Pons (tissue), 1 donor: ENCODE measurements around the gene RBM12.

Experiments used
- DNase-seq: peaks from one replicate; pipeline ENCODE4 v3.0.0-alpha.2; 2016; ENCODE audit warnings: low spot score

Gene RBM12

DNA sequence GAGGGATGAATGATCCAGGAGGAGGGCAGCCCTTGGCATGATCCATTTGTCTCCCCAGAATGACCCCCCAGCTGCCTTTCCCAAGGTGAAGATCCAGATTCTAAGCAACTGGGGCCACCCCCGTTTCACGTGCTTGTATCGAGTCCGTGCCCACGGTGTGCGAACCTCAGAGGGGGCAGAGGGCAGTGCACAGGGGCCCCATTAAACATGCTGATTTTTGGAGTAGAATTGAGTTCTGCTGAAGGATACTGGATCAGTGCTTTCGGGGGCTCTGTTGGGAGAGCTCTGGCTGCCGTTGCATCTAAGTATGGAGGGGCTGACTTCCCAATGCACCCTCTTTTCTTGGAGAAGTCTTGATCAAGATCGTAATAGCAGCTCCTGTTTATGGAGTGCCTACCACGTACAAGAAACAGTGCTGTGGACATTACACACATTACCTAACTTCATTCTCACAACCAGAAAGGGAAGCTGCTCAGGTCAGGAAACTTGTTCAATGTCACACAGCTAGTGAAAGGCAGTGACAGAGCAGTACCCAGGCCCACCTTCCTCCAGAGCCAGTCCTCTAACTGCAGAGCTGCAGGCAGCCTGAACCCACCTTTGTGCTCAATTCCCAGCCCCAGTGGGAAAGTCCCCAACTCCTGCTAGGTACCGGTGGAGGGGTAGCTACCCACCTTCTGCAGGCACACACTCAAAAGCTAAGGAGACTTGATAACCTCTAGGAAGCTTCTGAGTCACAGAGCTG, 43.7 kb downstream of the RBM12 start:
- DNase-seq = no peak

DNA sequence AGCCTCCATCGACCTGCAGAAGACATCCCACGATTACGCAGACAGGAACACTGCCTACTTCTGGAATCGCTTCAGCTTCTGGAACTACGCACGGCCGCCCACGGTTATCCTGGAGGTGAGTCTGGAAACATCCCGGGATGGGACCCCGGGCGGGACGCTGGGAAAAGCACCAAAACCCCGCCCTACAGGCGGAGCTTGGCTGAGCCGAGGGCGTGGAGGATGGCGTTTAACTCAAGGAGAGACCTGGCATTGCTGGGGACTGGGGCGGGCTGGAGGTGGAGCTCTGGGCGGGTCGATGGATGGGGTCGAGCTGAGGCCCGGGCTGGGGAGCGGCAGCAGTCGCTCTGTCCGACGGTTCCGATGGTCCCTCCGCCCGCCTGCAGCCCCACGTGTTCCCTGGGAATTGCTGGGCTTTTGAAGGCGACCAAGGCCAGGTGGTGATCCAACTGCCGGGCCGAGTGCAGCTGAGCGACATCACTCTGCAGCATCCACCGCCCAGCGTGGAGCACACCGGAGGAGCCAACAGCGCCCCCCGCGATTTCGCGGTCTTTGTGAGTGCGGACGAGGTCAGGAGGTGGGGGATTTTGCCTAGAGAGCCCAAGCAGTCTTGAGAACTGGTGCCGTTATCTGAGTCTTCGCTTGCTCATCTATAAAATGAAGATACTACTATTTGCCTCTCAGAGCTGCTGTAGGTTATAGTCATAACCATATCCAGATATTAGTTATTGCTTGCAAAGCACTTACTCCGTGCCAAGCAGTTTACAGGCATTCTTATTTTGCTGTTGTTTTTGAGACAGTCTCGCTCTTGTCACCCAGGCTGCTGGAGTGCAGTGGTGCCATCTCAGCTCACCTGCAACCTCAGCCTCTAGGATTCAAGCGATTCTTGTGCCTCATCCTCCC, 45.3 kb downstream of the RBM12 start:
- DNase-seq = peak; percentile 39

DNA sequence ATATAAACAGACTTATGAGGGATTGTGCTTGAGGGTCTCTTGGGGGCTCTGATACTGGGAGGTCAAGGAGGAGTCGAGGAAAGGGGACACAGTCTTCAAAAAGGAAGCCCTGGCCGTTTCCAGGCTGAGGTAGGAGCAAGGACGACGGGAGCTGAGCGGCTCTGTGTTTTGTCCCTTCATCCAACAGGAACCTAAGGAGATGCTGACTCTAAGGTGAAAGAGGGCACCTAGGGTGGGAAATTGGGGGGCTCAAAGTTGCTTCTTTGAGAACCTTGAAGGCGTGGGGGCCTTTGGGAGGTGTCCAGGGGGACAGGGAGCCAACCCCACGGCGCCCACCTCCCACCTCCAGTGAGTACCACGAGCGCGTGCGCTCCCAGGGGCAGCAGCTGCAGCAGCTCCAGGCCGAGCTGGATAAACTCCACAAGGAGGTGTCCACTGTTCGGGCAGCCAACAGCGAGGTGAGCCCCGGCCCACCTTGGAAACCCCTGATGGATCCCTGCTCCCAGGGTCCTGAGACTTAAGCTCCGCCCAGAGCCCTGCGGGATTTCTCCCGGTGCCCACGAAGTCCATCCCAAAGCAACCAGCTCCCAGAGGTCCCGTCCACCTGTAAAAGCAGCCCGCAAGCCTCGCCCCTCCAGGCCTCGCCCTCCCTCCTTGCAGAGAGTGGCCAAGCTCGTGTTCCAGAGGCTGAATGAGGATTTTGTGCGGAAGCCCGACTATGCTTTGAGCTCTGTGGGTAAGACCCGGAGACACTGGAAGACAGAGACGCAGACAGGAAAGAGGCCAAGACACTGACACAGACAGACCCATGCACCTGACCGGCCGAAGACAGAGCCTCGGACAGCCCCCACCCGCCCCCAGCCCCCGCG, 46.2 kb downstream of the RBM12 start:
- DNase-seq = no peak

DNA sequence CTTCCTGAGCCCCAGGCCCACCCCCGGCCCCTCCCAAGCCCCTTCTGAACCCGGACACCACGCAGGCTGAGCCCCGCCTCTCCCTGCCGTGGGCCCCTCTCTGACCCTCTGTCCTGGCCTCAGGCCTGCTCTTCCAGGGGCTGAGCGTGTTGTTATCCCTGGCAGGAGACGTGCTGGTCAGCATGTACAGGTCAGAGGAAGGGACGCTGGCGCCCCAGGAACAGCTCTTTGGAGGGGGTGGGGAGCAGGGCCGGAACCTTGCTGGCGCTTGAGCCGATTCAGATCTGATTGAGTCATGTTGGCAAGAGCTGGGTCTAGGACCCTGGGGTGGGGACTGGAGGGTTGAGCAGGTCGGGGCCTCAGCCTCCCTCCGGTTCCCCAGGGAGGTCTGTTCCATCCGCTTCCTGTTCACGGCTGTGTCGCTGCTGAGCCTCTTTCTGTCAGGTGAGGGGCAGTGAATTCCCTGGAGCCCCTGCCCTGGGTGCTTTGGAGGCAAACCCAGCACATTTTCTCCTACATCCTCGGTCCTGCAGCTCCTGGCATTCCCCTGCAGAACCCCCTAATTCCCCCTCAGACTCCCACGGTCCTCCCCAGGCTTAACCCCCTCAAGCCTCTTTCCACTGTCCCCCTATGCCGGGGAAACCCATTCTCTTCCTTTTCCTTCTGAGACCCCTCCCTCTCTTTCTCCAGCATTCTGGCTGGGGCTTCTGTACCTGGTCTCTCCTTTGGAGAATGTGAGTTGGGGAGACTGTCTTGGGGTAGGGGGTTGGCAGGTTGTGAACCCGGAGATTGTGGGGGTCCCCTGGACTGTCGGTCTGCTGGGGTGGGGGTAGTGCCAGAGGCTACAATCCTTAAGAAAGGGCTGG, 47.1 kb downstream of the RBM12 start:
- no peak for DNase-seq

DNA sequence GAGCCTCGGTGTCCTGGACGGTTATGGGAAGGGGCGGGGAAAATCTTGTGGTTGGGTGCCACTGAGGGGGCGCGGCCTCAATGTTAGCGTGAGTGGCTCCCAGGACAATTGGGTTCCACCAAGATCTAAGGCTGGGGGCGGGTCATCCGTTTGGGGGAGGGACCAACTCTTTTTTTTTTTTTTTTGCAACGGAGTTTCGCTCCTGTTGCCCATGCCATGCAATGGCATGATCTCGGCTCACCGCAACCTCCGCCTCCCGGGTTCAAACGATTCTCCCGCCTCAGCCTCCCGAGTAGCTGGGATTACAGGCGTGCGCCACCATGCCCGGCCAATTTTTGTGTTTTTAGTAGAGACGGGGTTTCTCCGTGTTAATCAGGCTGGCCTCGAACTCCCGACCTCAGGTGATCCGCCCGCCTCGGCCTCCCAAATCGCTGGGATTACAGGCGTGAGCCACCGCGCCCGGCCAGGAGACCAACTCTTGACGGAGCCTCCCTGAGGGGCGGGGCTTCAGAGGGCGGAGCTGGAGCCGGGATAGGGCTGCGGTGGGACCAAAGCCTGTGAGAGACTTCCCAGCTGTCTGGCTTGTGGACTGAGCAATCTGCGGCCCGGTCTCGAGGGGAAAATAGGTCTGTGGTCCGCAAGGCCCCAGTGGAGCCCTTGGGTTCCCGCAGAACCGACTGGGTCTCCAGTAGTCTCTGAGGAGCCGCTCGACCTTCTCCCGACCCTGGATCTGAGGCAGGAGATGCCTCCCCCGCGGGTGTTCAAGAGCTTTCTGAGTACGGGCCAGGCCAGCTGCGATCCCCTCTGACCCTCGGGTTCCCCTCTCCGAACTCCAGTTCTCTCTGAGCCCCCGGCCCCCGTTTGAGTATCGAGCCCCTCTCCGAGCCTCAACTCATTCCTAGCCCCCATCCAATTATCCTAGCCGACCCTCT, 48.0 kb downstream of the RBM12 start:
- DNase-seq = peak; percentile 53

DNA sequence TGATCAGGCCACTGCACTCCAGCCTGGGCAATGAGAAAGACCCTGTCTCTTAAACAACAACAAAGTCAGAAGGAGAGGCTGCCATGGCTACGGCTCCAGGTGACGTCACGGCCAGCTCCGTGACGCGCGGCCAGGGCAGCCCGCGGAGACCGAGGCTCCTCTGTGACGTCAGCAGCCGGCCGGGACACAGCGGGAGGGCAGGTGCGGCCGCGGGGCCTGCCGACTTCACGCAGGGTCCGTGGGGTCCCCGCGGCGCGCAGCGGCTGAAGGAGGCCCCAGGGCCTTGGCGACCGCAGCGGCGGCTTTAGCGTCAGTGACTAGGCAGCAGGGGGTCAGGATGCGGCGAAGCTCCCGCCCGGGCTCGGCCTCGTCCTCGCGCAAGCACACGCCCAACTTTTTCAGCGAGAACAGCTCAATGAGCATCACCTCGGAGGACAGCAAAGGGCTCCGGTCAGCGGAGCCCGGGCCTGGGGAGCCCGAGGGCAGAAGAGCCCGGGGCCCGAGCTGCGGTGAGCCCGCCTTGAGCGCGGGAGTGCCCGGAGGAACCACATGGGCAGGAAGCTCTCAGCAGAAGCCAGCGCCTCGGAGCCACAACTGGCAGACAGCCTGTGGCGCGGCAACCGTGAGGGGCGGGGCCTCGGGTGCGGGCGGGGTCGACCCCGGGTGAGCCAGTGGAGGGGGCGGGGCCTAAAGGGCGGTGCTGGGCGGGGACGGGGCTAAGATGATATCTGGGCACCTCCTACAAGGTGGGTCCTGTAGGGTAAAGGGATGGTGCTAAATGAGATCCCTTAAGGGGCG, 48.8 kb downstream of the RBM12 start, which contains the start of gene SPAG4:
Gene SPAG4, plus strand, starts transcription at position 163 of the 798 bp plus-strand sequence. Its CDS starts 175 bp downstream, at position 338.
- DNase-seq = peak; percentile 97

DNA sequence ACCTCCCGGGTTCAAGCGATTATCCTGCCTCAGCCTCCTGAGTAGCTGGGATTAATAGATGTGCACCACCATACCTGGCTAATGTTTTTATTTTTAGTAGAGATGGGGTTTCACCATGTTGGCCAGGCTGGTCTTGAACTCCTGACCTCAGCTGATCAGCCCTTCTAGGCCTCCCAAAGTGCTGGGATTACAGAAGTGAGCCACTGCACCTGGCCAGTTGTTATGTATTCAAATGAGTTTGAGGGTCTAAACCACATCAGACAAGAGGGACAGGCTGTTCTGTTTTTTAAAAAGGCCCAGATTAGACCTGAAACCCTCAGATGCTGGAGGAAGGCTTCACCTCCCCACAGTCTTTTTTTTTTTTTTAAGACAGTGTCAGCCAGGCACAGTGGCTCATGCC, 53.2 kb downstream of the RBM12 start:
- no peak for DNase-seq

DNA sequence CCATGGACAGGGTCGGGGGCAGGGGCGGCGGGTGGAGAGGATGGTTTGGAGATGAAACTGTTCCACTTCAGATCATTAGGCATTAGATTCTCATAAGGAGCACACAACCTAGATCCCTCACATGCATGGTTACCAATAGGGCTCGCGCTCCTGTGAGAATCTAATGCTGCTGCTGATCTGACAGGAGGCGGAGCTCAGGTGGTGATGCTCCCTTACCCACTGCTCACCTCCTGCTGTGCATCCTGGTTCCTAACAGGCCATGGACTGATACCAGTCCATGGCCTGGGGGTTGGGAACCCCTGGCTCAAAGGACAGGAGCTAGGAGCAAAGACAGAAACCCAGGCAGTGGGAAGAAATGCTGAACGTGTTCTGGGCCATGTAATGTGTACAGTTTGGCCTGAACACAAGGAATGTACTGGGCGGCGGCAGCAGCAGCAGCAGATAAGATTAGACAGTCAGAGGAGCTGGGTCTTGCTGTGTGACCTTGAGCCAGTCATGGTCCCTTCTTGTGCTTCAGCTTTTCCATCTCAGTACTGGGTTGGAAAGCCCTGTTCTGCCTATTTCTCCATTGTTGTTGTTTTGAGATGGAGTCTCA, 53.8 kb downstream of the RBM12 start:
- no peak for DNase-seq

DNA sequence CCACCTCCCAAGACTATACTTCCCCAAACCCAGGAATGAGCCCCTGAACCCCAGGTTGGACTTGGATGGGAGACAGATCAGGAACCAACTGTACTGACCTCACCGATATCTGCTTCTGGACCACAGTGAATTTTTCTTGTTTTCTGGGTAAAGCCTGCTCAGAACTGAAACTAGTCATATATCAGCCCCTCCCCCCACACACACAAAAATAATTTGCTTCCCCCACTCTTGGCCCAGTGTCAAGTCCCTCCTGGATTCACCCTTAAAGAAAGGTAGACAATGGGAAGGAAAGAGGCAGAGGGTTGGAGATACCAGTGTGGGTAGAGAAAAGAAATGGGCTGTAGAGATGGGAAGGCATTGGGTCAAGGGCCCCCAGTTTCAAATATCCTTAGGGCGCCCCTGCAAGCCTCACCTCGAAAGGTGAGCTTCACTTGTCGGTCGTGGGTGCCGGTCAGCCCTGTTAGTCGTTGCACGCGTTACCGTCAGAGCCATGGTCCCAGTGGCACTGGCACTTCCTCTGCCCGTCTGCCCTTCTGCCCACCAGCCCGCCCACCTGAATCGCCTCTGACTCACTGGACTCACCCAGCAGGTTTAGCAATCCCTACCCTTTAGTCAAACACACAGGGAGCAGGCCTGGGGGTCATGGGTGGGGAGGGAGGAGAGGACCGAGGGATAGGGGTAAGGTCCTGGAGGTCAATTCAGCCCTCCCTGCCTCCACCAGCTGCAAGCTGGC, 57.5 kb downstream of the RBM12 start:
- DNase-seq = no peak

DNA sequence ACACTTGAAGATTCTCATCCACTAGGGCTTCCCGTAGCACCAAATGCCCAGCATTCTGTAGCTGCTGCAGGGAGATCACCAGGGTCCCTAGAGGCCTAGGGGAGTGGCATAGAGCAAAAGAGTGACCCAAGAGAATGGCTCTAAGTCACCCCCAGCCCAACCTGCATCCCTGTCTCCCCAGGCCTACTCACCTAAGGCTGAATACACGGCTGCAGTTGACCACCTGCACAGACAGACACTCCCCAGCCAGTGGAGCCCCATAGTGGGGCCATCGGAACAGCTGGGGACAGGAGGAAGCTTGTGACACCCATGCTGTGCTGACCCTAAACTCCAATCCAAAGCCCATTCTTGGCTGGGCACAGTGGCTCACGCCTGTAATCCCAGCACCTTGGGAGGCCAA, 58.6 kb downstream of the RBM12 start:
- DNase-seq = no peak

DNA sequence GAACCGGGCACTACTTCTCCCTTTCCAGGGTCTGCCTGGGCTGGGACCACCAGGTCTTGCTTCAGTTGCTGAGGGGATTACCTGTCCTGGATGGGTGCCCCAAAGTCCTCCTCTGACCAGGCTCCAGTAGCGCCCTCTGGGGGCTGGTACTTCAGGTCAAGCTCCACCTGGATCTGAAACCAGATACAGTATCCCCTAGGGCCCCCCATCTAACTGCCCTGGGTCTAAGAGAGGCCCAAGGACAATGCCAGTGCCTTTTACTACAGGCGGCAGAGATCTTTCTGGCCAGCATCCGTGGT, 60.3 kb downstream of the RBM12 start:
- DNase-seq = no peak

DNA sequence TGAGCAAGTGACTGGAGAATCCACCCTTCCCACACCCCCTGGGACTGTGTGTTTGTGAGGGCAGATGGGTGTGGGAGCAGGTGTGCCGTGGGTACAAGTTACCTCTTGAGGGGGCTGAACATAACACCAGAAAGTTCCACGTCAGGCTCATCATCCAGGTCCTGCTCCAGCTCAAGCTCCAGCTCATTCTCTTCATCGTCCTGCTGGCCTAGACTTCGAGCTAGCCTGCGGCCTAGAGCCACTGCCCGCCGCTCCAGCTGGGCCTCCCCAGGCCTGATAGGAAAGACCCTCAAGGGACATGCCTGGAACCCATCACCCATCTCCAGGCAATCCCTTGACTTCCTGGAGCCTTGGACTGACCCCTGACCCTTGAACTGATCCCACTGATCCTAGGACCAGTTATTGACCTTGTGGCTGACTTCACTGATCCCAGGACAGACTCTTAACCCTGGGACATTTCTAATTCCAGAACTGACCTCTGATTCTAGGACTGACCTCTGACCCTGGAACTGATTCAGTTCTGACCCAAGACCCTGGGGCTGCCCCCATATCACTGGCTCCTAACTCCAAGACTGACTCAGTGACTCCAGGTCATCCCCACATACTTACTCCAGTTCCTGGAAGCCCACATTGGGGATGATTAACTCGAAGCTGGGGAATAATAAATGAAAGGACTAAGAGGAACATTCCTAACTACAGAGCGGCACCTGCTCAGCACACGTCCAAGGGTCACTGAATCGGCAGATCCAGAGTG, 60.8 kb downstream of the RBM12 start:
- no peak for DNase-seq

DNA sequence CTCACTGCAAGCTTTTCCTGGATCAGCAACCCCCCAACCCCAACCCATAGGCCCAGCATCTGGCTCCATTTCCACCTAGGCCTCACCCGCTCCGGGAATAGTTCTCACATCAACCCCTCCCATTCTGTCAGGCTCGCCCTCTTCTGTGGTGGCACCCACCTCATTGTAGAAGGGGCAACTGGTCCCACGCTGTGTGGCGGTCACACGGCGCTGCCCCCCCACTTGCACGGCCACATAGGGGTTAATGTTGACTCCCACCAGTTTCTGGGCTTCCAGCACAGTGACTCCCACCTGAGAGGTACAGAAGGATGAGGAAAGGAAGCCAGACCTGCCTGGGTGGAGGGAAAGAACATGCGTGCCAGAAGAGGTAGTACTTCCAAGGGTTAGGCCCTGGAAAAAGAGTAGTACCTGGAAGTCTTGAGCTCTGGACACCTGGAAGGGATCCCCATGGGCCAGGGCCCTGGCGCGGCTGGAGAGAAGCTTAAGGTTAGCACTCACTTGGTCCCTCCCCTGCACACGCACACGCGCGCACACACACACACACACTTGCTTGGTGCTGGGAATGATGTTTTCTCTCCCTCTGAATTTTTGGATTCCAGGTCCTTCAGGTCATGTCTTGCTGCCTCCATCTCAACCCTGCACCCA, 61.7 kb downstream of the RBM12 start:
- no peak for DNase-seq

DNA sequence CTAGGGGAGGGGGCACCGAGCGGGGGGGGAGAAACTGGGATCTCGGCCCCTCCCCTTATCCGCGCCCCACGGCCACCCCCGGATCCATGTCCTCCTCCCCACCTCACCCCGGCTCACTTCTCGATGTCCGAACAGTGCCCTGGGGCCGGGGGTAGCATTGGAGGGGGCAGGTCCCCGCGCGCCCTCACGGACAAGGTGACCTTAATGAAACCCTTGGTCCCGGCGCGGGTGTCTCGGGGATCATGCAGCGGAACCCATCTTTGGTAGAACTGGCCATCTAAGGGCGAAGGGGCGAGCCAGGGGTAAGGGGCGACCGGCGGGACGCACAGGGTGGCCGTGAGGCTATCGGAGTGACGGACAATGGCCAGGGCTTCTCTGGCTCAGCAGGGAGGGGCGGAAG, 62.7 kb downstream of the RBM12 start:
- no peak for DNase-seq

DNA sequence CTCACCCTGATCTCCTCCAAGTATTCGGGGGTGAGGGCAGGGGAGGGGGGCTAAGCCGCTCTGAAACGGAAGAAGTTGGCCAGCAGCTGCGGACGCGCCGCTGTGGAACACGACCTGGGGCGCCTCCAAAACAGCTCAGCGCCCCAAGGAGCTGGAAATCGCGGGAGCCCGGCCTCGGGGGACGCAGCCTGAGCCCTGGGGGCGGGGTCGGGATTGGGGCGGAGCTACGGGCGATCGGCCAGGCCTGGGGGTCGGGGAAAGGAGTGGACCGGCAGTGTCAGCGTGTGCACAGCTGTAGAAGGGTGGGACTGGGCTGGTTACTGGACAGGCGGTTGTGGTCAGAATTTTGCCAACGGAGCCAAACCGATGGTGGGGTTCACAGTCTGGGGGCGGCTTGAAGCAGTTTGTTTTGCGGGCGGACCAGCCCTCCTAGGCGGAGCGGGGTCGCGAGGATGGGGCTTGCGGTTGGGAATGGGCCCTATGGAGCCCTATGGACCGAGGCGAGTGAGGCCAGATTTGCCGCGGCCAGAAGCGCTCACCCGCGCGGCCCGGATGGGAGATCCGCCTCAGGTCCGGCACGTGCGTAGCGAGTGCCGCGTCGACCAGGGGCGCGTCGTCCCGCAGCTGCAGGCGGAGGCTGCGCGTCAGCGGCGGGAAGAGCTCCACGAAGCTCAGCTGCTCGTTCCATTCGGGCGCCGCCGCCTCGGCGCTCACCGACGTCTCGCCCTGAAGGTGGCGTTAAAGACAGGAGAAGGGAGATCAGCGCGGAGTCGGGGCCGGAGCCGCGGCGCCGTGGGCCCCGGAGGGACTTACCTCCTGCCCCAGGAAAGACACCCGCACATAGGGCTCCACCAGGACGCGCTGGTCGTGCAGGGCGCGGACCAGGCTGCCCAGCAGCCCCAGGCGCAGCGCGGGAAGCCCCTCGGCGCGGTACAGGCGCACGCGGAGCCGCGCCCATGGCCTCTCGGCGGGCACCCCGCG, 63.4 kb downstream of the RBM12 start:
- no peak for DNase-seq
